K562 (cell line): Measurements from ENCODE around the gene SETSIP. TPM values are rescaled to one million over a fixed set of nuclear protein-coding genes. Genes with fewer than 3 reads are reported as not detected.

Experiments used
- ATAC-seq: fragments of 200-7000 bp; cut with Tn5 transposase; 3 replicates; pipeline ENCODE4 v1.9.1; 2020; ENCODE audit warnings: moderate library complexity
- BruUV-seq: library from RNA; stranded (reverse); fragments of 400-500 nt; replicated peaks from 2 replicates; lab custom pipeline; 2021; lab: Mats Ljungman, UMichigan
- CTCF ChIA-PET: fragments of 300-600 bp; formaldehyde crosslinking; extraction: SDS; loops from one replicate; lab custom pipeline; 2021; ENCODE audit warnings: low intra/inter-chr PET ratio; lab: Yijun Ruan, JAX
- POLR2A ChIA-PET: fragments of 300-600, 350-650 bp; sonication (Branson Sonifier 250); formaldehyde crosslinking; extraction: SDS; loops from one replicate; lab custom pipeline; 2021; ENCODE audit warnings: antibody characterized with exemption, inconsistent platforms; lab: Yijun Ruan, JAX
- DNase-seq, 4 experiments: peaks; one replicate each; pipeline versions ENCODE4 v3.0.0 to v3.0.0-alpha.2; 2011 to 2018; ENCODE audit warnings: low spot score in 3 of 4, mixed read lengths in 3 of 4; ENCODE audit errors: extremely low read depth in 1 of 4
- FAIRE-seq: peaks from 2 replicates; lab custom pipeline; 2011; peaks lifted over from hg19 to GRCh38; lab: Jason Lieb, UNC
- H2AFZ ChIP-seq: 2 replicates; pipeline ENCODE4 v1.6.0; 2011; ENCODE audit warnings: low read depth, low read length, control low read depth, inconsistent platforms
- H3K27ac ChIP-seq: fragments of 200-600 bp; 3 replicates; pipeline ENCODE4 v1.8.0; 2011; ENCODE audit warnings: low read depth, mild to moderate bottlenecking, control low read depth, inconsistent platforms, low read length, moderate library complexity, mixed read lengths; ENCODE audit errors: extremely low read depth
- H3K27me3 ChIP-seq, 2 experiments: fragments of 300-600 bp in 1 of 2; 2 replicates in 1 of 2; 3 replicates in 1 of 2; pipeline versions ENCODE4 v1.6.0 to v1.8.0; 2011; ENCODE audit warnings: inconsistent platforms in 2 of 2, low read length in 2 of 2, mild to moderate bottlenecking in 1 of 2, mixed read lengths in 1 of 2, moderate library complexity in 1 of 2; ENCODE audit not compliant: control insufficient read depth in 2 of 2, insufficient read depth in 2 of 2
- H3K36me3 ChIP-seq: fragments of 300-600 bp; 3 replicates; pipeline ENCODE4 v1.8.0; 2011; ENCODE audit warnings: mild to moderate bottlenecking, low read length, inconsistent platforms; ENCODE audit not compliant: control insufficient read depth, insufficient read depth
- H3K4me1 ChIP-seq, 2 experiments: fragments of 200-600 bp in 1 of 2; replicated peaks in 1 of 2; 2 replicates in 1 of 2; 3 replicates in 1 of 2; pipeline versions ENCODE4 v1.5.1 to v1.8.0; 2011; ENCODE audit warnings: inconsistent platforms in 2 of 2, low read length in 2 of 2, mild to moderate bottlenecking in 1 of 2, mixed read lengths in 1 of 2, moderate library complexity in 1 of 2; ENCODE audit not compliant: control insufficient read depth in 2 of 2, insufficient read depth in 2 of 2
- H3K4me2 ChIP-seq: 2 replicates; pipeline ENCODE4 v1.6.1; 2011; ENCODE audit warnings: low read length, control low read depth, inconsistent platforms, mixed read lengths; ENCODE audit not compliant: insufficient read depth
- H3K4me3 ChIP-seq: fragments of 200-600 bp; sonication (generic), shearing (Covaris generic); 2 replicates; pipeline ENCODE4 v1.5.1; 2016; ENCODE audit warnings: control low read depth, inconsistent platforms
- H3K79me2 ChIP-seq: fragments of 200-600 bp; 3 replicates; pipeline ENCODE4 v1.8.0; 2011; ENCODE audit warnings: low read length, inconsistent platforms; ENCODE audit not compliant: control insufficient read depth, insufficient read depth
- H3K9ac ChIP-seq, 2 experiments: 2 replicates each; pipeline versions ENCODE4 v1.6.0 to v1.6.1; 2011; ENCODE audit warnings: low read depth in 2 of 2, low read length in 2 of 2, control low read depth in 1 of 2, inconsistent platforms in 1 of 2, mild to moderate bottlenecking in 1 of 2, mixed read lengths in 1 of 2; ENCODE audit not compliant: insufficient read depth in 1 of 2
- H3K9me1 ChIP-seq: one replicate; pipeline ENCODE4 v1.6.0; 2011; ENCODE audit warnings: inconsistent platforms, mild to moderate bottlenecking, low read length, moderate library complexity; ENCODE audit not compliant: control insufficient read depth, insufficient read depth
- H3K9me3 ChIP-seq: replicated peaks from 2 replicates; pipeline ENCODE4 v1.5.1; 2011; ENCODE audit warnings: low read depth, low read length, inconsistent platforms; ENCODE audit not compliant: control insufficient read depth, insufficient read depth
- H4K20me1 ChIP-seq: replicated peaks from 2 replicates; pipeline ENCODE4 v1.6.1; 2011; ENCODE audit warnings: low read length, inconsistent platforms, mixed read lengths; ENCODE audit not compliant: control insufficient read depth, insufficient read depth
- HNRNPUL1 ChIP-seq: fragments of 200-400 bp; formaldehyde crosslinking; IDR thresholded peaks from 2 replicates; pipeline ENCODE4 v1.6.1; 2017; ENCODE audit warnings: low read length
- SMARCC2 ChIP-seq: fragments of 450-650 bp; IDR thresholded peaks from 2 replicates; pipeline ENCODE4 v1.6.1; 2017; ENCODE audit warnings: antibody characterized with exemption, moderate library complexity, mild to moderate bottlenecking, low read depth
- TARDBP ChIP-seq: fragments of 450-650 bp; IDR thresholded peaks from 2 replicates; pipeline ENCODE4 v1.6.1; 2016
- ZNF253 ChIP-seq: fragments of 250-450 bp; sonication (Bioruptor Pico); conservative IDR thresholded peaks from 2 replicates; pipeline ENCODE4 v1.6.1; 2021; ENCODE audit warnings: mild to moderate bottlenecking
- ZNF717 ChIP-seq: fragments of 250-450 bp; sonication (Bioruptor Pico); IDR thresholded peaks from 2 replicates; pipeline ENCODE4 v1.5.0; 2021
- WGBS: fragments of 100-300 bp; shearing (Covaris generic); methylation state at CpG from one replicate; pipeline ENCODE4 v1.1.6; 2016; ENCODE audit warnings: low coverage, mixed read lengths; ENCODE audit not compliant: insufficient coverage; ENCODE audit errors: missing lambda C conversion rate; 5-methylcytosine and 5-hydroxymethylcytosine counted together
- in situ Hi-C: fragments of 300-500 bp; cut with MboI; formaldehyde crosslinking; loops from 4 replicates; pipeline ENCODE4 v1.15.0; 2018; ENCODE audit warnings: inconsistent platforms, mixed read lengths
- intact Hi-C: fragments of 100-400 bp; cut with micrococcal nuclease; formaldehyde crosslinking; loops from 2 replicates; pipeline ENCODE4 v1.14.2; 2022
- polyA plus RNA-seq, 8 experiments: library from polyadenylated mRNA; depleted of rRNA in 4 of 8; stranded (reverse) in 5 of 8; unstranded in 3 of 8; fragments of >200 nt; fragmentation: Nextera tagmentation in 2 of 8; fragmentation: Illumina TruSeq in 1 of 8; extraction: Ambion mirVana in 2 of 8; extraction: Trizol in 1 of 8; gene quantifications; 2 replicates each; pipeline versions ENCODE4 v1.2.1 to v1.2.3, GENCODE V29; 2011 to 2014; ENCODE audit warnings: inconsistent platforms in 1 of 8, missing spikeins in 1 of 8
- total RNA-seq, 7 experiments: library from RNA; depleted of rRNA in 6 of 7; stranded (reverse); fragments of >200 nt in 6 of 7; fragmentation: Illumina TruSeq in 2 of 7; extraction: Trizol in 2 of 7; gene quantifications; 2 replicates each; pipeline versions ENCODE4 v1.2.1 to v1.2.3, GENCODE V29; 2011 to 2021; ENCODE audit warnings: low replicate concordance in 1 of 7
- TF ChIP-seq, protein P1 (sequence below): fragments of 150-350 bp; IDR thresholded peaks from 2 replicates; pipeline ENCODE4 v1.6.1; 2014; ENCODE audit warnings: low read depth, mild to moderate bottlenecking, low read length, borderline replicate concordance
- TF ChIP-seq, protein P2 (sequence below), 2 experiments: fragments of 450-650 bp in 1 of 2; sonication (generic) in 1 of 2; formaldehyde crosslinking in 1 of 2; IDR thresholded peaks; 2 replicates each; pipeline versions ENCODE4 v1.7.1 to v1.9.0; 2016 to 2022; ENCODE audit warnings: inconsistent platforms in 1 of 2, mild to moderate bottlenecking in 1 of 2, missing genetic modification reagents in 1 of 2

SETSIP gene
- total and polyA plus RNA-seq, 9 of the 15 experiments (the other 6 are each of a cell fraction or from before 2014, with no cell fraction given), result 0.22 to 0.43 TPM; not detected in 7

DNA sequence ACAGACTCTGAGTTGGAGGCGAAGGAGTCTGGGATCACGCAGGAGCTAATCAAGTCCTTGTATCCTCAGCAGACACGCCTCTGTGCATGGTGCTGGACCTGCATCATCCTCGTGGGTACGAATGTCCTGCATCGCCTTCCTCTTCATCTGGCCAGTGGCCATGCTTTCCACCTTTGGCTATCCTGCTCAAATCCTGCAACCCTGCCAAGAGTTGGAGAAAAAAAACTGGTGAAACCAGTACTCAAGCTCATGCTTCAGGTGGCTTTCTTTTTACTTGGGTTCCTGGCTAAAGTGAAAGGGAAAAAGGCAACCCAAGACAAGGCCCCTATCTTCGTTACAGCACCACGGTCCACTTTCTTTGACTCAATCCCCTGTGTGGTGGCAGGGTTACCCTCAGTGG is 8.9 kb downstream of the SETSIP start:
- CTCF ChIA-PET, result no interaction called here
- Histone ChIP-seq H3K9ac (no peak overlapping the region), H3K36me3 (no peaks in the 10 kb centered on the region), H3K4me1 (peaks cover 0 to 4% of the 10 kb centered on the region in 2 experiments; a peak in 1 of 5 replicates), H3K4me2 (no peak overlapping the region), H3K4me3 (no peak overlapping the region), H2AFZ (no peak overlapping the region)
- ATAC-seq, result no peak
- intact Hi-C loops, result no loop called here
- TF ChIP-seq, protein P1, sequence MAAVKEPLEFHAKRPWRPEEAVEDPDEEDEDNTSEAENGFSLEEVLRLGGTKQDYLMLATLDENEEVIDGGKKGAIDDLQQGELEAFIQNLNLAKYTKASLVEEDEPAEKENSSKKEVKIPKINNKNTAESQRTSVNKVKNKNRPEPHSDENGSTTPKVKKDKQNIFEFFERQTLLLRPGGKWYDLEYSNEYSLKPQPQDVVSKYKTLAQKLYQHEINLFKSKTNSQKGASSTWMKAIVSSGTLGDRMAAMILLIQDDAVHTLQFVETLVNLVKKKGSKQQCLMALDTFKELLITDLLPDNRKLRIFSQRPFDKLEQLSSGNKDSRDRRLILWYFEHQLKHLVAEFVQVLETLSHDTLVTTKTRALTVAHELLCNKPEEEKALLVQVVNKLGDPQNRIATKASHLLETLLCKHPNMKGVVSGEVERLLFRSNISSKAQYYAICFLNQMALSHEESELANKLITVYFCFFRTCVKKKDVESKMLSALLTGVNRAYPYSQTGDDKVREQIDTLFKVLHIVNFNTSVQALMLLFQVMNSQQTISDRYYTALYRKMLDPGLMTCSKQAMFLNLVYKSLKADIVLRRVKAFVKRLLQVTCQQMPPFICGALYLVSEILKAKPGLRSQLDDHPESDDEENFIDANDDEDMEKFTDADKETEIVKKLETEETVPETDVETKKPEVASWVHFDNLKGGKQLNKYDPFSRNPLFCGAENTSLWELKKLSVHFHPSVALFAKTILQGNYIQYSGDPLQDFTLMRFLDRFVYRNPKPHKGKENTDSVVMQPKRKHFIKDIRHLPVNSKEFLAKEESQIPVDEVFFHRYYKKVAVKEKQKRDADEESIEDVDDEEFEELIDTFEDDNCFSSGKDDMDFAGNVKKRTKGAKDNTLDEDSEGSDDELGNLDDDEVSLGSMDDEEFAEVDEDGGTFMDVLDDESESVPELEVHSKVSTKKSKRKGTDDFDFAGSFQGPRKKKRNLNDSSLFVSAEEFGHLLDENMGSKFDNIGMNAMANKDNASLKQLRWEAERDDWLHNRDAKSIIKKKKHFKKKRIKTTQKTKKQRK, result no peak
- TF ChIP-seq ZNF717 (no peak), HNRNPUL1 (no peak), TARDBP (no peak), SMARCC2 (no peak), ZNF253 (no peak)
- TF ChIP-seq, protein P2, sequence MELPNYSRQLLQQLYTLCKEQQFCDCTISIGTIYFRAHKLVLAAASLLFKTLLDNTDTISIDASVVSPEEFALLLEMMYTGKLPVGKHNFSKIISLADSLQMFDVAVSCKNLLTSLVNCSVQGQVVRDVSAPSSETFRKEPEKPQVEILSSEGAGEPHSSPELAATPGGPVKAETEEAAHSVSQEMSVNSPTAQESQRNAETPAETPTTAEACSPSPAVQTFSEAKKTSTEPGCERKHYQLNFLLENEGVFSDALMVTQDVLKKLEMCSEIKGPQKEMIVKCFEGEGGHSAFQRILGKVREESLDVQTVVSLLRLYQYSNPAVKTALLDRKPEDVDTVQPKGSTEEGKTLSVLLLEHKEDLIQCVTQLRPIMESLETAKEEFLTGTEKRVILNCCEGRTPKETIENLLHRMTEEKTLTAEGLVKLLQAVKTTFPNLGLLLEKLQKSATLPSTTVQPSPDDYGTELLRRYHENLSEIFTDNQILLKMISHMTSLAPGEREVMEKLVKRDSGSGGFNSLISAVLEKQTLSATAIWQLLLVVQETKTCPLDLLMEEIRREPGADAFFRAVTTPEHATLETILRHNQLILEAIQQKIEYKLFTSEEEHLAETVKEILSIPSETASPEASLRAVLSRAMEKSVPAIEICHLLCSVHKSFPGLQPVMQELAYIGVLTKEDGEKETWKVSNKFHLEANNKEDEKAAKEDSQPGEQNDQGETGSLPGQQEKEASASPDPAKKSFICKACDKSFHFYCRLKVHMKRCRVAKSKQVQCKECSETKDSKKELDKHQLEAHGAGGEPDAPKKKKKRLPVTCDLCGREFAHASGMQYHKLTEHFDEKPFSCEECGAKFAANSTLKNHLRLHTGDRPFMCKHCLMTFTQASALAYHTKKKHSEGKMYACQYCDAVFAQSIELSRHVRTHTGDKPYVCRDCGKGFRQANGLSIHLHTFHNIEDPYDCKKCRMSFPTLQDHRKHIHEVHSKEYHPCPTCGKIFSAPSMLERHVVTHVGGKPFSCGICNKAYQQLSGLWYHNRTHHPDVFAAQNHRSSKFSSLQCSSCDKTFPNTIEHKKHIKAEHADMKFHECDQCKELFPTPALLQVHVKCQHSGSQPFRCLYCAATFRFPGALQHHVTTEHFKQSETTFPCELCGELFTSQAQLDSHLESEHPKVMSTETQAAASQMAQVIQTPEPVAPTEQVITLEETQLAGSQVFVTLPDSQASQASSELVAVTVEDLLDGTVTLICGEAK (IDR thresholded peaks at IDR 0.05), result no peak
- TF ChIP-seq, protein P2 (CRISPR knock-in tag; IDR thresholded peaks at IDR 0.05), result no peak
- TF ChIP-seq, all 486 proteins: peak for 0
- POLR2A ChIA-PET, result no interaction called here
- no peak for DNase-seq
- Histone ChIP-seq H3K79me2 (no peaks in the 10 kb centered on the region), H3K9me1 (no peaks in the 10 kb centered on the region), H3K27ac (no peak overlapping the region), H3K9me3 (no peaks in the 10 kb centered on the region), H4K20me1 (no peaks in the 10 kb centered on the region), H3K27me3 (peaks cover 0 to 4% of the 10 kb centered on the region in 2 experiments; a peak in 1 of 5 replicates)
- no TSS peak for BruUV-seq
- 3% methylated on average over 8 of the region's 8 CpGs for WGBS
- in situ Hi-C loops, result no loop called here
- no peak for FAIRE-seq
